ENCODE measurements around the gene OSGEPL1. TPM values are rescaled to one million over a fixed set of nuclear protein-coding genes. Genes with fewer than 3 reads are reported as not detected.

Gene OSGEPL1
- total and polyA plus RNA-seq, 2 of the 4 experiments (the other 2 are of a cell fraction), result 5.0 to 6.8 TPM

GRCh38 chr2:189791338-189792042, 28.9 kb upstream of the OSGEPL1 start:
- H3K36me3 ChIP-seq (ENCODE audit: control insufficient read depth, insufficient read depth, low read length), result peaks cover 9% of the 10 kb centered on the region
- BruUV-seq (replicated peaks), result no TSS peak
- H3K27me3 ChIP-seq (ENCODE audit: control insufficient read depth, insufficient read depth, low read length), result no peaks in the 10 kb centered on the region
- no peak overlapping the region for H2BK15ac ChIP-seq (ENCODE audit: low read depth, low read length)
- H3K23ac ChIP-seq (ENCODE audit: low read depth, low read length), result no peak overlapping the region
- H3K4ac ChIP-seq (ENCODE audit: low read depth, low read length), result no peak overlapping the region
- no peaks in the 10 kb centered on the region for H3K4me1 ChIP-seq (ENCODE audit: control insufficient read depth, insufficient read depth, low read length)
- no peak overlapping the region for H3K18ac ChIP-seq (ENCODE audit: low read depth, low read length)
- ChIA-PET POLR2A (ENCODE audit: unreplicated experiment) (no interaction called here), CTCF (no interaction called here)
- no peak overlapping the region for H4K91ac ChIP-seq (ENCODE audit: insufficient read depth, low read depth, low read length)
- H3K4me3 ChIP-seq (ENCODE audit: insufficient read depth, low read depth, low read length), result no peak overlapping the region
- no peak overlapping the region for H3K4me2 ChIP-seq (ENCODE audit: low read depth, low read length)
- 100% methylated on average over 2 of the region's 12 CpGs; no CpG with 5 or more reads in 1 of the 2 experiments for WGBS, 2 experiments (ENCODE audit: extremely low coverage in 2 of 2, insufficient read length in 1 of 2)
- peaks cover 6 to 18% of the 10 kb centered on the region in 2 experiments for H3K79me1 ChIP-seq (ENCODE audit: low read depth in 1 of 2, low read length in 2 of 2)
- intact Hi-C loops (cut with micrococcal nuclease) (no loop called here), in situ Hi-C loops (cut with MboI; ENCODE audit: low sequenced_read_pairs) (no loop called here), dilution Hi-C loops (cut with HindIII; ENCODE audit: low sequenced_read_pairs, unreplicated experiment) (no loop called here)
- H3K14ac ChIP-seq (replicated peaks; ENCODE audit: low read depth, low read length), result no peak overlapping the region
- no peaks in the 10 kb centered on the region for H4K20me1 ChIP-seq (ENCODE audit: insufficient read depth, low read length)
- H3K27ac ChIP-seq (ENCODE audit: insufficient read depth, low read length), result no peak overlapping the region
- no peak overlapping the region for H2AK9ac ChIP-seq (replicated peaks; ENCODE audit: low read depth, low read length, poor library complexity)
- H3K9me3 ChIP-seq (ENCODE audit: control insufficient read depth, insufficient read depth, low read length), result no peaks in the 10 kb centered on the region
- H2BK120ac ChIP-seq (ENCODE audit: low read depth, low read length), result no peak overlapping the region
- no peak overlapping the region for H4K8ac ChIP-seq (ENCODE audit: low read depth in 2 of 2, low read length in 2 of 2)
- no peak for TF ChIP-seq CHD1 (IDR thresholded peaks at IDR 0.05; ENCODE audit: low read depth, low read length)
- TF ChIP-seq FOS (IDR thresholded peaks at IDR 0.05; ENCODE audit: low read depth, low read length), result no peak
- TF ChIP-seq NFE2L2 (IDR thresholded peaks at IDR 0.05; ENCODE audit: low read depth, low read length), result no peak
- no peak overlapping the region for H2BK5ac ChIP-seq (ENCODE audit: low read depth, low read length, poor library complexity, severe bottlenecking)
- H4K5ac ChIP-seq (ENCODE audit: low read depth, low read length), result no peak overlapping the region
- H2BK20ac ChIP-seq (ENCODE audit: low read depth, low read length), result no peak overlapping the region
- no peak overlapping the region for H3K9ac ChIP-seq (ENCODE audit: low read depth, low read length)
- no peak overlapping the region for H2AFZ ChIP-seq (replicated peaks; ENCODE audit: low read length, poor library complexity)
- no peak for ATAC-seq (ENCODE audit: low read depth)
- H3K9me1 ChIP-seq (ENCODE audit: insufficient read depth, low read length), result no peaks in the 10 kb centered on the region
- H3K56ac ChIP-seq (ENCODE audit: extremely low read depth, insufficient read depth, low read length), result no peak overlapping the region
- no peak overlapping the region for H2AK5ac ChIP-seq (ENCODE audit: low read depth, low read length)
- no peak for DNase-seq

Measured in IMR-90 (cell line).